ENCODE results near the gene DYSF.

The DYSF gene

GRCh38 chr2:71457123-71457915 is 4.0 kb downstream of the DYSF start:
- no peak for DNase-seq

- DNase-seq, result no peak
Measured at GRCh38 chr2:71457923-71458322, 4.6 kb downstream of the DYSF start.

- DNase-seq, result no peak
Measured at GRCh38 chr2:71458413-71459083, 5.2 kb downstream of the DYSF start.

- no peak for DNase-seq
Measured at GRCh38 chr2:71459084-71459431, 5.7 kb downstream of the DYSF start.

GRCh38 chr2:71460056-71460455 is 6.7 kb downstream of the DYSF start:
- no peak for DNase-seq

GRCh38 chr2:71460595-71461303 is 7.4 kb downstream of the DYSF start:
- DNase-seq, result no peak

GRCh38 chr2:71461304-71461671 is 7.9 kb downstream of the DYSF start:
- no peak for DNase-seq

- no peak for DNase-seq
Measured at GRCh38 chr2:71462056-71462605, 8.8 kb downstream of the DYSF start.

GRCh38 chr2:71462641-71463341 is 9.4 kb downstream of the DYSF start:
- no peak for DNase-seq

GRCh38 chr2:71463342-71463654 is 9.9 kb downstream of the DYSF start:
- DNase-seq, result no peak

GRCh38 chr2:71464389-71464788 is 11.0 kb downstream of the DYSF start:
- no peak for DNase-seq

GRCh38 chr2:71465356-71465755 is 12.0 kb downstream of the DYSF start:
- DNase-seq, result no peak

- no peak for DNase-seq
Measured at GRCh38 chr2:71465961-71466300, 12.6 kb downstream of the DYSF start.

- DNase-seq, result peak; percentile 3
Measured at GRCh38 chr2:71466301-71467179, 13.2 kb downstream of the DYSF start.

- no peak for DNase-seq
Measured at GRCh38 chr2:71467180-71467815, 13.9 kb downstream of the DYSF start.

GRCh38 chr2:71468279-71469015 is 15.1 kb downstream of the DYSF start:
- no peak for DNase-seq

- DNase-seq, result no peak
Measured at GRCh38 chr2:71469403-71470398, 16.3 kb downstream of the DYSF start.

GRCh38 chr2:71471276-71471675 is 17.9 kb downstream of the DYSF start:
- DNase-seq, result no peak

GRCh38 chr2:71472019-71472418 is 18.7 kb downstream of the DYSF start:
- DNase-seq, result no peak

Measured in NCI-H2171 (cell line).